Measurements from ENCODE around the gene SCIN.
"Not testable (repeated sequence)": the region's sequence is repeated elsewhere in the genome, so short reads cannot be mapped to it uniquely, and the experiment has no call there.

The SCIN gene

DNA sequence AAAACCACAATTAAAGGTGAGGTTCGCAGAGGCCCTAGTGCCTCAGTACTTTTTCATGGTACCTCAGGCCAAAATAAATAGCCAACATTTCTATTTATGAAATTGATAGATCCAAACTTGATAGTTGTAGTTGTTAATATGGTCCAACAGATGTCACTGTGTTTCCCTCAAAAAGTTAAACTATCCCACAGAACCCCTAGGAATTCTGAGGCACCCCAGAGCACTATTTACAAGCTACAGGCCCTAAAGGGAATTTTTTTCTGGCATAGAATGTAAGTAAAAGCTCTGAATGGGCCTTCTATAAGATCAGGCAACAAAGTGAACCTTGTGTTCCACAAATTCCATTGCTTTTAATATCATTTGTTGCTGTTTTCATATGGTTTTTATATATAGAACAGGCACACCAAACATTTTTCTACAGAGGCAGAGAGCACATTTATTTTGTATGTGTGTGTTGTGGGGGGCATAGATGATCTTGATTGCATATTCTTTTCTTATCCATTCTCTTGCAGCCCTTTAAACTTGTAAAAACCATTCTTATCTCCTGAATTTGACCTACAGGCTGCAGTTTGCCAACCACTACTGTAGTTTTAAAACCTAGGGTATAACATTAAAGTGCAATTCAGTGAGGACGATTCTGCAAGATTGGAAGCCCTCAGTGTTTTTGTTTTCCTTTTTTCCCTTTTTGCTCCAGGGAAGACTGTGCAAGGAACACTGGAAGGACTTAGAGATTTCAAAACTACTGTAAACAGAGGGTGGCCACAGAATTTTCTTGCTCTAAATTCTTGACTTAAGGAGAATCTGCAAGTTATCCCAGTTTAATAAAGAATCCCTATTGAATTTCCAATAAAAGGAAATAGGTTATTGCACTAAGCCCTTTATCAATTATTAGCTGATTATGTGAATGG lies 113.4 kb downstream of the SCIN start:
- no peaks in the 10 kb centered on the region for H3K27me3 ChIP-seq (ENCODE audit: control insufficient read depth in 1 of 2, insufficient read depth in 2 of 2, low read length in 2 of 2)
- H3K9me3 ChIP-seq (ENCODE audit: low read length) = no peaks in the 10 kb centered on the region
- H3K27ac ChIP-seq (ENCODE audit: low read depth, low read length) = no peak overlapping the region
- H3K9ac ChIP-seq (ENCODE audit: low read length) = no peak overlapping the region
- no peak overlapping the region for H3K4me3 ChIP-seq (ENCODE audit: low read depth in 1 of 2, low read length in 2 of 2)
- H3K36me3 ChIP-seq (ENCODE audit: insufficient read depth, low read length) = no peaks in the 10 kb centered on the region
- no peaks in the 10 kb centered on the region for H3K4me1 ChIP-seq (ENCODE audit: insufficient read depth, low read length)

DNA sequence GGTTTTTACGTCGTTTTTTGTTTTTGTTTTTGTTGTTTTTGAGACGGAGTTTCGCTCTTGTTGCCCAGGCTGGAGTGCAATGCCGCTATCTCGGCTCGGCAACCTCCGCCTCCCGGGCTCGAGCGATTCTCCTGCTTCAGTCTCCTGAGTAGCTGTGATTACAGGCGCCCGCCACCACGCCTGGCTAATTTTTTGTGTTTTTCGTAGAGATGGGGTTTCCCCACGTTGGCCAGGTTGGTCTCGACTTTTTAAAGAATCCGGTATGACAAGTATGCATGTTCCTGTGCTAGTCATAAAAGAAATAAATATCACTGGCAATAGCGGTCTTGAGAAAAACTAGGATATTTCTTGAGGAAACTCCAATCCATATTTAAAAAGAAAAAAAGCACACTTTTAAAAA lies 114.2 kb downstream of the SCIN start:
- no peaks in the 10 kb centered on the region for H3K36me3 ChIP-seq (ENCODE audit: insufficient read depth, low read length)
- no peak overlapping the region for H3K4me3 ChIP-seq (ENCODE audit: low read depth in 1 of 2, low read length in 2 of 2)
- H3K9ac ChIP-seq (ENCODE audit: low read length) = no peak overlapping the region
- H3K27ac ChIP-seq (ENCODE audit: low read depth, low read length) = no peak overlapping the region
- no peaks in the 10 kb centered on the region for H3K27me3 ChIP-seq (ENCODE audit: control insufficient read depth in 1 of 2, insufficient read depth in 2 of 2, low read length in 2 of 2)
- no peaks in the 10 kb centered on the region for H3K4me1 ChIP-seq (ENCODE audit: insufficient read depth, low read length)
- no peaks in the 10 kb centered on the region for H3K9me3 ChIP-seq (ENCODE audit: low read length)

DNA sequence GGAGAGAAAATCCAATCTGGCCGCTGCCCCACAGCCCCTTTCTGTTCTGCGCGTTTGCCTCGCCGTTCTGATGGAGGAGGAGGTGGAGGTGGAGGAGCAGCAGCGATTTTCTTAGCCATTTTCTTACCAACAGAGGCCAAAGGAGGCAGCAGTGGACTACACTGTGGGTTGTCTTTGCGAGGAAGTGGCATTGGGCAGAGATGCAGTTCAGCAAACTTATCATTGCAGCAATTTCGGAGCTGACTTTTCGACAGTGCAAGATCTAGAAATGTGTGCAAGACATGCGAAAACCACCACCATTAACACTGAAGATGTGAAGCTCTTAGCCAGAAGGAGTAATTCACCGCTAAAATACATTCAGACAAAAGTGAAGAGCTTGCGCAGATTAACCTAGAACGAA lies 115.0 kb downstream of the SCIN start:
- no peak overlapping the region for H3K9ac ChIP-seq (ENCODE audit: low read length)
- H3K9me3 ChIP-seq (ENCODE audit: low read length) = no peaks in the 10 kb centered on the region
- no peaks in the 10 kb centered on the region for H3K4me1 ChIP-seq (ENCODE audit: insufficient read depth, low read length)
- H3K27ac ChIP-seq (ENCODE audit: low read depth, low read length) = peak overlapping the region; percentile 92
- no peaks in the 10 kb centered on the region for H3K27me3 ChIP-seq (ENCODE audit: control insufficient read depth in 1 of 2, insufficient read depth in 2 of 2, low read length in 2 of 2)
- no peak overlapping the region for H3K4me3 ChIP-seq (ENCODE audit: low read depth in 1 of 2, low read length in 2 of 2)
- no peaks in the 10 kb centered on the region for H3K36me3 ChIP-seq (ENCODE audit: insufficient read depth, low read length)

DNA sequence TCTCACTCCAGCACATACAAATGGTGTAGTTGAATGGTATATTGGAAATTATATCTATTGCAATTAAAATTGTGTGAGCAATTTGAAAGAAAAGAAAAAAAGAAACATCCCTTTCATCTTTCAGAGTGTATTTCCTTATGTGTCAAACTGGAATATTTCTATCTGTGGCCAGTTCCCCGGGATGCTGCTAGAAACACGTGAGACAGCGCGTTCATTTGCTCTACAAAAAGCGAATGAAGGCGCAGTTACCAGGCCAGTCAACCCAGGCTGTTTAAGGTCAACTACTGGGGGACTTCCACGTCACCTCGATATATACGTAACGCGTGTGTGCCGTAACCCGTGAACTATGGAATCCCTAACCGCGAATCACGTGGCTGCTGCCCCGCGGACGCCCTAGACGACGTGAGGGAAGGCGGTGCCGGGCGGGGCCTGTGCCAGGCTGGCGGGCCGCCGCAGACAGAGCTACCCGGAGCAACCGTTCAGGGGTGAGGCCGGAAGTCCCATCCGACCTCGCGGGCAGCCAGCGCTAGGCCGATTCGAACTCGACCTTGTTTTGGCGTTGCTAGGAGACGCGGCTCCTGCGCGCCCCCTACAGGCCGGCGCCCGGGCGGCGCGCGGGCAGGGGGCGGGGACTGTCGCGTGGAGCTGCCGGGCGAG lies 115.8 kb downstream of the SCIN start:
- no peaks in the 10 kb centered on the region for H3K9me3 ChIP-seq (ENCODE audit: low read length)
- H3K9ac ChIP-seq (ENCODE audit: low read length) = peak overlapping the region; percentile 65
- H3K4me3 ChIP-seq (ENCODE audit: low read depth in 1 of 2, low read length in 2 of 2) = peak overlapping the region; percentile 60 to 85
- H3K27ac ChIP-seq (ENCODE audit: low read depth, low read length) = peak overlapping the region; percentile 92
- no peaks in the 10 kb centered on the region for H3K4me1 ChIP-seq (ENCODE audit: insufficient read depth, low read length)
- H3K36me3 ChIP-seq (ENCODE audit: insufficient read depth, low read length) = no peaks in the 10 kb centered on the region
- H3K27me3 ChIP-seq (ENCODE audit: control insufficient read depth in 1 of 2, insufficient read depth in 2 of 2, low read length in 2 of 2) = no peaks in the 10 kb centered on the region

DNA sequence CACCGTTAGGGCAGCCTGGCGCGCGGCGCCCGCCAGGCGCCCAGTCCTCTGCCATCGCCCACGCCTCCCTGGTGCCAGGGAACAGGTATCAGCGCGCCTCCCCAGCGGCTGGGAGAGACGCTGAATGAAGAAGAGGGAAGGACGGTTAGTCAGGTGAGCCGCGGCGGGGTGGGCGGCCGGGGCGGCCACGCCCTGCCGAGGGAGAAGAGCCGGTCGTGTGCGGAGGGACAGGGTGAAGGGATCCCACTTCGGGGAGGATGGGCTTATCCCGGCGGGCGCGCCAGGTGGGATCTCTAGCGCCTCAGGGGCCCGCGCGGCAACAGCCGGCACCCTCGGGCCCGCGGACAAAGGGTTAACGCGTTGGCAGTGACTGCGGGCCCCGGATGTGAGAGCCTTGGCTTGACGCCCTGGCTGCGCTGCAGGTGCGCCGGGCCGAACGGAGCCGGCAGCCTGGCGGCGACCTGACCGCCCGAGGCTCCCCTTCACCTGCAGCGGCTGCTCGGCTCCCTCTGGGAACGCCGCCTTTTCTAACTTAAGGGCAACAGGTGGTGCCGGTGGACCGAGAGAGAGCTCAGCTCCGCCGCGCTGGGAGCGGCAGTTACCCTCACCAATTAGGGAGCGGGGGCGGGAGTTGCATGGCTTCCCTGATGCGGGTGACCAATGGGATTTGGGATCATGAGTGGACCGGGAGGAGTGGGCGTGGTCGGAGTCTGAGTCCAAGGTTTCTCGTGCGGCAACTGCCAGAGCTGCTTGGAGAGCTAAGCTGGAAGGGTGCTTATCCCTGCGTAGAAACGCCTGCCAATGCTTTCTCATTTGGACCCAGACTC lies 116.6 kb downstream of the SCIN start, which contains the start of gene ARL4A:
ARL4A (plus strand) TSS at position 743 of the 827 bp plus-strand sequence. CDS start 622 bp downstream, outside the sequence.
- Histone ChIP-seq H3K9me3 (ENCODE audit: low read length) (no peaks in the 10 kb centered on the region), H3K36me3 (ENCODE audit: insufficient read depth, low read length) (no peaks in the 10 kb centered on the region), H3K4me3 (ENCODE audit: low read depth in 1 of 2, low read length in 2 of 2) (peak within 1 kb of the TSS; percentile 60 to 85), H3K27ac (ENCODE audit: low read depth, low read length) (peak within 1 kb of the TSS; percentile 92), H3K27me3 (ENCODE audit: control insufficient read depth in 1 of 2, insufficient read depth in 2 of 2, low read length in 2 of 2) (no peaks in the 10 kb centered on the region), H3K4me1 (ENCODE audit: insufficient read depth, low read length) (no peaks in the 10 kb centered on the region), H3K9ac (ENCODE audit: low read length) (peak within 1 kb of the TSS; percentile 65)

DNA sequence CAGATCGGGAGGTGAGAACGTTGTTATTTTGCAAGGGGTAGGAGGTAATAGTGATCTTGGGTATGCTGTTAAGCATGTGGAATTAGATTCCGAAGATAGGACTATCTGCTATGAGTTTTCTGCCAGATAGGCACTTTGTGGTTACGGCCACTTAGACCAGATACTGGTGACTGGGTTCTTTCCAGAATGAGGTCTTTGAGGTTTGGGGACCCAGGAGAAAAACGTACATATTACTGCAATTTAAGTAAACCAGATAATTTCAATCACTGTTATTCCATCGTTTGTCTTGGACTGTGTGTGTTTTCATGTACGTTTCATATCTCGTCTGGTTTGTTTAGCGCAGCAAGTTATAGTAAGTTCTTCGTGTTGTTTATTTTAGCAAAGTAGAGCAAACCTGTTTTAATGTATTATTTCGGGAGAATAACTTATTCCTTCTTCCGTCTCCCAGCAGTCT lies 117.2 kb downstream of the SCIN start:
- Histone ChIP-seq H3K4me3 (ENCODE audit: low read depth in 1 of 2, low read length in 2 of 2) (peak overlapping the region; percentile 60 to 85), H3K9ac (ENCODE audit: low read length) (peak overlapping the region; percentile 59), H3K4me1 (ENCODE audit: insufficient read depth, low read length) (no peaks in the 10 kb centered on the region), H3K27me3 (ENCODE audit: control insufficient read depth in 1 of 2, insufficient read depth in 2 of 2, low read length in 2 of 2) (no peaks in the 10 kb centered on the region), H3K9me3 (ENCODE audit: low read length) (no peaks in the 10 kb centered on the region), H3K27ac (ENCODE audit: low read depth, low read length) (peak overlapping the region; percentile 92), H3K36me3 (ENCODE audit: insufficient read depth, low read length) (no peaks in the 10 kb centered on the region)

DNA sequence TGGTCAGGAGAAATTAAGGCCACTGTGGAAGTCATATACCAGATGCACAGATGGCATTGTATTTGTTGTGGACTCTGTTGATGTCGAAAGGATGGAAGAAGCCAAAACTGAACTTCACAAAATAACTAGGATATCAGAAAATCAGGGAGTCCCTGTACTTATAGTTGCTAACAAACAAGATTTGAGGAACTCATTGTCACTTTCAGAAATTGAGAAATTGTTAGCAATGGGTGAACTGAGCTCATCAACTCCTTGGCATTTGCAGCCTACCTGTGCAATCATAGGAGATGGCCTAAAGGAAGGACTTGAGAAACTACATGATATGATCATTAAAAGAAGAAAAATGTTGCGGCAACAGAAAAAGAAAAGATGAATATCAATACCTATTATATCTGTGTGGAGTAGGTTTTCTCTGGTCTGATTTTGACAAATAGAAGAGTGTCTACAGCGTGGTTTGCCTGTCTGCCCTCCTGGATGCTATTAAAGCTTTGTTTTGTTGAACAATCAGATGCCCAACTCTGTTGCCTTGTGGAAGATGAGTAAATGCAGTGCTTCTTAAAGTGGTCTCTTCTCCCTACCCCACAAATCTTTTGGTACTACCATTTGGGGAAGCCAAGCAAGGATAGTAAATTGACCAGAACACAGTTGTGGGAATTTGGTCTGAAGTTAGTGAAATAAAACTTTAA lies 118.1 kb downstream of the SCIN start:
- H3K27ac ChIP-seq (ENCODE audit: low read depth, low read length); H3K9me3 ChIP-seq (ENCODE audit: low read length); H3K27me3 ChIP-seq (ENCODE audit: control insufficient read depth in 1 of 2, insufficient read depth in 2 of 2, low read length in 2 of 2); H3K4me1 ChIP-seq (ENCODE audit: insufficient read depth, low read length); H3K9ac ChIP-seq (ENCODE audit: low read length); H3K36me3 ChIP-seq (ENCODE audit: insufficient read depth, low read length): not testable (repeated sequence)
- peak overlapping the region in 1 of 2 donors; percentile 11 for H3K4me3 ChIP-seq (ENCODE audit: low read depth in 1 of 2, low read length in 2 of 2)

DNA sequence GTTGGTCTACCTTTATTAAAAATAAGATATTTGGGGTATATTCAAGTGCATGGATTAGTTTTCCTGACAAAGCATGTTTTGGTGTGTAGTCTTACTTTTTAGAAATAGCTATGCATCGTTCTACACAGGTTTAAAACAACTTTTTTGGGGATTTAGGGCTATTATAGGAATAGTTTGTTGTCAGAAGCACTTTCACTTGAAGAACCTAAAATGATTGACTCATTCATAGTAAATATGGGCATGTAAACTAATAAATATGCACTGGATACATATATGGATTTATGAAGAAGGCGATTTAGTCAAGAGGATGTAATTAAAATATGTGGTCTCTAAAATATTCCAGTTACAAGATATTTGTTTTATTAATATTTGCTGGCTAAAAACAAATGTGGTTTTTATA lies 118.9 kb downstream of the SCIN start:
- H3K27ac ChIP-seq (ENCODE audit: low read depth, low read length) = no peak overlapping the region
- H3K9ac ChIP-seq (ENCODE audit: low read length) = no peak overlapping the region
- peak overlapping the region in 1 of 2 donors; percentile 11 for H3K4me3 ChIP-seq (ENCODE audit: low read depth in 1 of 2, low read length in 2 of 2)
- H3K9me3 ChIP-seq (ENCODE audit: low read length) = no peaks in the 10 kb centered on the region
- H3K36me3 ChIP-seq (ENCODE audit: insufficient read depth, low read length) = no peaks in the 10 kb centered on the region
- H3K27me3 ChIP-seq (ENCODE audit: control insufficient read depth in 1 of 2, insufficient read depth in 2 of 2, low read length in 2 of 2) = no peaks in the 10 kb centered on the region
- H3K4me1 ChIP-seq (ENCODE audit: insufficient read depth, low read length) = no peaks in the 10 kb centered on the region

DNA sequence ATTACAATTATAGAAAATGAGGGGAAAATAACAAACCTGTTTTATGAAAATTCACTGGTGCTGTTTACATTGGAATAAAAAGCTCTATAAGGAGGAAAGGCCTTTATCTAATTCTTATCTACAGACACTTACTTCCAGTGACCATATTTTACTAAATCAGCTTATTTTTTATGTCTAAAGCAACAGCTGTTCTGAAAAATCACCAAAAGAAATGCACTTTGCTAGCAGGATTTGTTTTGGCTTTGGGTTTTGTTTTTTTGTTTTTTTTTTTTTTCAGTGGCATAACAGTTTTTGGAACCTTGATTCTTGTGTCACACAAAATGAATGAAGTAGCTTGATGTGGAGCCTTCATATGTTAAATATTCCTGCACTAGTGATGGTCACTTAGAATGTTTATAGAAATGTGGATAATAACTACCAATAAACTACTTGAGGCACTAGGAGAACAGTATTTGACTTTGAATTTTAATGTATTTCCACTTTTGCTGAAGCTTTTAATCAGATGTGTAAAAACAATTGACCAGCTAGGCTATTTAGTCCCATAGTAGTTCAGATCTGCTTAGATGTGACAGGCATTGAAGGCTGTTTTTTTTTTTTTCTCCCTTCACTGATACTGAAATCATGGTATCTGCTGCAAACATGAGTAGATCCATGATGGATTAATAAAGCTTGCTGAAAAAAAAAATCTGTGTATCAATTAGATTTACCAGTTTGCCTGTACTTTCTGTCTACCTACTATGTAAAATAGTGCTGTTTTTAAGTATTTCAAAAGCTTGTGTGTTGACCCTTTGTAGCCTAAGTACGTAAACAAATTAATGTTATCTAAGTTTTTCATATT lies 119.7 kb downstream of the SCIN start:
- Histone ChIP-seq H3K4me1 (ENCODE audit: insufficient read depth, low read length) (no peaks in the 10 kb centered on the region), H3K9me3 (ENCODE audit: low read length) (no peaks in the 10 kb centered on the region), H3K4me3 (ENCODE audit: low read depth in 1 of 2, low read length in 2 of 2) (no peak overlapping the region), H3K36me3 (ENCODE audit: insufficient read depth, low read length) (no peaks in the 10 kb centered on the region), H3K27me3 (ENCODE audit: control insufficient read depth in 1 of 2, insufficient read depth in 2 of 2, low read length in 2 of 2) (no peaks in the 10 kb centered on the region), H3K9ac (ENCODE audit: low read length) (no peak overlapping the region), H3K27ac (ENCODE audit: low read depth, low read length) (no peak overlapping the region)

DNA sequence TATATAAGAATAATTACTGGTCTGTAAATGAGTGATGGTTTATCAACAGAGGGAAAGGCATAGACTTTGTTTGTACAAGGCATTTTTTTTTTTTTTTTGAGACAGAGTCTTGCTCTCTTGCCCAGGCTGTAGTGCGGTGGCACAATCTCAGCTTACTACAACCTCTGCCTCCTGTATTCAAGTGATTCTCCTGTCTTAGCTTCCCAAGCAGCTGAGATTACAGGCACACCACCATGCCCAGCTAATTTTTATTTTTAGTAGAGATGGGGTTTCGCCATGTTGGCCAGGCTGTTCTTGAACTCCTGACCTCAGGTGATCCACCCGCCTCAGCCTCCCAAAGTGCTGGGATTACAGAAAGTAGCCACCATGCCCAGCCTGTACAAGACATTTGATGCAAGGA lies 120.9 kb downstream of the SCIN start:
- H3K9me3 ChIP-seq (ENCODE audit: low read length); H3K4me1 ChIP-seq (ENCODE audit: insufficient read depth, low read length); H3K9ac ChIP-seq (ENCODE audit: low read length); H3K27me3 ChIP-seq (ENCODE audit: control insufficient read depth in 1 of 2, insufficient read depth in 2 of 2, low read length in 2 of 2); H3K4me3 ChIP-seq (ENCODE audit: low read depth in 1 of 2, low read length in 2 of 2); H3K27ac ChIP-seq (ENCODE audit: low read depth, low read length); H3K36me3 ChIP-seq (ENCODE audit: insufficient read depth, low read length): not testable (repeated sequence)
